SKM-1 treated with dmso at 0.1 percent for 144 hours (cell line): ENCODE measurements around the gene CDH13.

Source experiments
- DNase-seq: peaks from one replicate; lab custom pipeline; 2025; ENCODE audit not compliant: unreplicated experiment; lab: John Stamatoyannopoulos, UW

The CDH13 gene

GRCh38 chr16:82738699-82739098 lies 111.9 kb downstream of the CDH13 start:
- DNase-seq = no peak

GRCh38 chr16:82741073-82741615 lies 114.4 kb downstream of the CDH13 start:
- DNase-seq = no peak

- DNase-seq = no peak
These were observed 118.2 kb downstream of the CDH13 start for GRCh38 chr16:82744958-82745357.

GRCh38 chr16:82748026-82748425 lies 121.3 kb downstream of the CDH13 start:
- DNase-seq = no peak

GRCh38 chr16:82750068-82750467 lies 123.3 kb downstream of the CDH13 start:
- no peak for DNase-seq

GRCh38 chr16:82751020-82751419 lies 124.3 kb downstream of the CDH13 start:
- no peak for DNase-seq

GRCh38 chr16:82752172-82752571 lies 125.4 kb downstream of the CDH13 start:
- DNase-seq = no peak

- no peak for DNase-seq
These were observed 127.1 kb downstream of the CDH13 start for GRCh38 chr16:82753821-82754220.

GRCh38 chr16:82754716-82755513 lies 128.1 kb downstream of the CDH13 start:
- no peak for DNase-seq

- no peak for DNase-seq
These were observed 129.0 kb downstream of the CDH13 start for GRCh38 chr16:82755570-82756282.

GRCh38 chr16:82756283-82756599 lies 129.5 kb downstream of the CDH13 start:
- DNase-seq = no peak

GRCh38 chr16:82758406-82758805 lies 131.6 kb downstream of the CDH13 start:
- DNase-seq = no peak

GRCh38 chr16:82758904-82759303 lies 132.1 kb downstream of the CDH13 start:
- no peak for DNase-seq

- no peak for DNase-seq
These were observed 134.5 kb downstream of the CDH13 start for GRCh38 chr16:82761236-82761635.

GRCh38 chr16:82761858-82762257 lies 135.1 kb downstream of the CDH13 start:
- DNase-seq = no peak

- no peak for DNase-seq
These were observed 136.6 kb downstream of the CDH13 start for GRCh38 chr16:82763371-82763770.

GRCh38 chr16:82767198-82767597 lies 140.4 kb downstream of the CDH13 start:
- DNase-seq = no peak

- DNase-seq = no peak
These were observed 141.0 kb downstream of the CDH13 start for GRCh38 chr16:82767808-82768207.

GRCh38 chr16:82769845-82770244 lies 143.1 kb downstream of the CDH13 start:
- DNase-seq = no peak

GRCh38 chr16:82772215-82772614 lies 145.4 kb downstream of the CDH13 start:
- DNase-seq = no peak

- no peak for DNase-seq
These were observed 146.2 kb downstream of the CDH13 start for GRCh38 chr16:82773018-82773417.

GRCh38 chr16:82776470-82777146 lies 149.8 kb downstream of the CDH13 start:
- no peak for DNase-seq
